SH-SY5Y (cell line): Measurements from ENCODE around the gene SPTBN2.

Source experiments
- GATA2 ChIP-seq: IDR thresholded peaks from 2 replicates; pipeline ENCODE4 v1.6.1; 2011; ENCODE audit warnings: mild to moderate bottlenecking, low read depth, low read length
- GATA3 ChIP-seq: IDR thresholded peaks from 2 replicates; pipeline ENCODE4 v1.6.1; 2011; ENCODE audit warnings: low read depth, mild to moderate bottlenecking, low read length, moderate library complexity

DNA sequence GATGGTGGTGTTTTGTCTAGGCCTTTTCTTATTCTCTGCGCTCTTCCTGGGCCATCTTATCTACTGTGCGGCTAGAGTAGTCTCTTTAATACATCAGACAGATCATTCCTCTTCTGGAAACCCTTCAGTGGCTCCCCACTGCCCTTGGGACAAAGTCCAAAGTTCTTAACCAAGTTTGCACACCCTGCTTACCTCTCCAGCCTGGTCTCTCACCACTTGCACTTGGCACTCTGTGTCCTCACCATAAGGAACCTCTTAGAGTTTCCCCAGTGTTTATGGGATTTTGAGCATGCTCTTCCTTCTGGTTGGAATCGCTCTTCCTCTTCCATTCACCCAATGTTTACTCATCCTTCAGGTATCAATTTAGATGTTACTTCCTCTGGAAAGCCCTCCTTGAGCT, 5.2 kb upstream of the SPTBN2 start:
- TF ChIP-seq GATA2 (no peak), GATA3 (no peak)
